Measurements from ENCODE around the gene SLC6A19. TPM values are rescaled to one million over a fixed set of nuclear protein-coding genes. Genes with fewer than 3 reads are reported as not detected.

SLC6A19 gene
- total RNA-seq, 4 donors from 2014 or later: not detected

GRCh38 chr5:1270426-1270825 is 69.0 kb downstream of the SLC6A19 start:
- TF ChIP-seq CTCF (IDR thresholded peaks at IDR 0.05): no peak
- ATAC-seq (ENCODE audit: low FRiP score): no peak
- DNase-seq (ENCODE audit: low spot score): no peak

GRCh38 chr5:1270933-1271914 is 69.8 kb downstream of the SLC6A19 start:
- TF ChIP-seq CTCF (IDR thresholded peaks at IDR 0.05): no peak
- DNase-seq (ENCODE audit: low spot score): no peak
- no peak for ATAC-seq (ENCODE audit: low FRiP score)

- no peak for DNase-seq (ENCODE audit: low spot score)
- TF ChIP-seq CTCF (IDR thresholded peaks at IDR 0.05): no peak
- ATAC-seq (ENCODE audit: low FRiP score): no peak
Measured at GRCh38 chr5:1272201-1272600, 70.8 kb downstream of the SLC6A19 start.

- ATAC-seq (ENCODE audit: low FRiP score) (no peak), DNase-seq (ENCODE audit: low spot score) (no peak)
- TF ChIP-seq CTCF (IDR thresholded peaks at IDR 0.05): no peak
Measured at GRCh38 chr5:1273745-1274144, 72.3 kb downstream of the SLC6A19 start.

GRCh38 chr5:1274471-1274870 is 73.1 kb downstream of the SLC6A19 start:
- no peak for TF ChIP-seq CTCF (IDR thresholded peaks at IDR 0.05)
- no peak for ATAC-seq (ENCODE audit: low FRiP score)

More at GRCh38 chr5:1274471-1274870, 73.1 kb downstream of the SLC6A19 start:
- DNase-seq (ENCODE audit: low spot score): no peak

Other genes with a start within 250 kb of the SLC6A19 start
- 1 to 10 TPM; 1.1 to 7.1 (median 1.8) TPM for gene NKD2, start 192.8 kb upstream of the SLC6A19 start, total RNA-seq
- 10 to 100 TPM; 17.2 to 39.0 (median 27.5) TPM for gene SLC12A7, start 89.5 kb upstream of the SLC6A19 start, total RNA-seq
- gene SLC6A18, start 23.8 kb downstream of the SLC6A19 start, total RNA-seq: not detected
- not detected for gene TERT, start 93.5 kb downstream of the SLC6A19 start, total RNA-seq
- 100 to 1,000 TPM in 2 of 4 donors, 10 to 100 TPM in 2; 65.0 to 165 (median 106) TPM for gene CLPTM1L, start 143.5 kb downstream of the SLC6A19 start, total RNA-seq
- 1 to 10 TPM in 1 of 4 donors, under 1 TPM in 3; 0.32 to 1.2 (median 0.55) TPM for gene SLC6A3, start 243.8 kb downstream of the SLC6A19 start, total RNA-seq